ENCODE results near the gene NLK.
"Not testable (repeated sequence)": the region's sequence is repeated elsewhere in the genome, so short reads cannot be mapped to it uniquely, and the experiment has no call there.

The NLK gene

DNA sequence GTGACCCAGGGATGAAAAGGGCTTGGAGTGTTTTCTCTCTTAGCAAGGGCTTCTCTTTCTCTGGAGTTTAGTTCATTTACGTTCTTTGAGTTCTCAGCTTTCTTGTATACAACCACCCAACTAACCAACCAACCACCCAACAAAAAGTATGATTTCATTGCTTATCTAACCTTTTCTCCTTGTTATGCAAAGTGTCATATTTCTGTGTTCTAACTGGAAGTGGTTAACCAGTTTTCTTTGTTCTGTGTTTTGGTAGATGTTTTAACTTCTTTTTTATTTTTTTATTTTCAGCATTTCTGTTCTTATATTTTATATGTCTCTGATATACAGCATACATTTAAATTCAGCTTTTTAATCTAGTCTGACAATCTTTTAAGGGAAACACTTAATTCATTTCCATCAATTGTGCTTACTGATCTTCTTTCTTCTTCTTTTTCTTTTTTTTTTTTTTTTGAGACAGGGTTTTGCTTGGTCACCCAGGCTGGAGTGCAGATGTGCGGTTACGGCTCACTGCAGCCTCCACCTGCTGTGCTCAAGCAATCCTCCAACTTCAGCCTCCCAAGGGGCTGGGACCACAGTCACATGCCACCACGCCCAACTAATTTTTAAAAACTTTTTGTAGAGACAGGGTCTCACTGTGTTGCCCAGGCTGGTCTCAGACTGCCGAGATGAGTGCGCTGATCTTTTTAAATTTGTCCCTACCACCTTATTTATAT lies 29.6 kb downstream of the NLK start:
- TF ChIP-seq, protein P1, sequence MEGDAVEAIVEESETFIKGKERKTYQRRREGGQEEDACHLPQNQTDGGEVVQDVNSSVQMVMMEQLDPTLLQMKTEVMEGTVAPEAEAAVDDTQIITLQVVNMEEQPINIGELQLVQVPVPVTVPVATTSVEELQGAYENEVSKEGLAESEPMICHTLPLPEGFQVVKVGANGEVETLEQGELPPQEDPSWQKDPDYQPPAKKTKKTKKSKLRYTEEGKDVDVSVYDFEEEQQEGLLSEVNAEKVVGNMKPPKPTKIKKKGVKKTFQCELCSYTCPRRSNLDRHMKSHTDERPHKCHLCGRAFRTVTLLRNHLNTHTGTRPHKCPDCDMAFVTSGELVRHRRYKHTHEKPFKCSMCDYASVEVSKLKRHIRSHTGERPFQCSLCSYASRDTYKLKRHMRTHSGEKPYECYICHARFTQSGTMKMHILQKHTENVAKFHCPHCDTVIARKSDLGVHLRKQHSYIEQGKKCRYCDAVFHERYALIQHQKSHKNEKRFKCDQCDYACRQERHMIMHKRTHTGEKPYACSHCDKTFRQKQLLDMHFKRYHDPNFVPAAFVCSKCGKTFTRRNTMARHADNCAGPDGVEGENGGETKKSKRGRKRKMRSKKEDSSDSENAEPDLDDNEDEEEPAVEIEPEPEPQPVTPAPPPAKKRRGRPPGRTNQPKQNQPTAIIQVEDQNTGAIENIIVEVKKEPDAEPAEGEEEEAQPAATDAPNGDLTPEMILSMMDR (conservative IDR thresholded peaks at IDR 0.05; ENCODE audit: low read length): no peak
- no peak overlapping the region for H3K4me3 ChIP-seq (ENCODE audit: low read length)
- no peak for DNase-seq (ENCODE audit: low read depth)

DNA sequence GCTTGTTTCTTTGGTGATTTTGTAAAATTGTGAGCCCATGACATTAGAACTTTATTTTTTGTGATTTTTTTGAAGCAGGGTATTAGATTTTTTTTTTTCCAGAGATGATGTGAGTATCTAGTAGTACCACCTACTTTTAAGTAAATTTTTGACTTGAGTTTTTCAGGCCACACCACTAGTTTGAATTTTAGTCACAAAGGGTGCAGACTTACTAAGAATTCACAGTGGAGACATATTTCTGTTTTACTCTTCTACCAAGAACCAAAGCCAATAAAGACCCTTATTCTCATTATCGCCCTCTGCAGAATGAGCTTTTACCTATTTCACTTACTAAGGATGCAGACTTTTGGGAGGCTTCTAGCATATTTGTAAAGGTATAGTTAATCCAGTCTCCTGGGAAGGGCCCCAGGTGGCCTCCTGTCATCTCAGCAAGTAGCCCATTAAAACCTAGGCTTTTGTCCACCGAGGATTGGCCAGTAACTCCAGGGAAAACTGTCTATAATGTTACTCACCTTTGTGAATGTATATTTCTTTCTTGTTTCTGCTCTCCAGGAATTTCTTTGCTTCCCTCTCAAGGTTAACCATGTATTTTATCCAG lies 30.6 kb downstream of the NLK start:
- TF ChIP-seq, protein P1 (conservative IDR thresholded peaks at IDR 0.05; ENCODE audit: low read length): no peak
- no peak overlapping the region for H3K4me3 ChIP-seq (ENCODE audit: low read length)
- DNase-seq (ENCODE audit: low read depth): no peak

DNA sequence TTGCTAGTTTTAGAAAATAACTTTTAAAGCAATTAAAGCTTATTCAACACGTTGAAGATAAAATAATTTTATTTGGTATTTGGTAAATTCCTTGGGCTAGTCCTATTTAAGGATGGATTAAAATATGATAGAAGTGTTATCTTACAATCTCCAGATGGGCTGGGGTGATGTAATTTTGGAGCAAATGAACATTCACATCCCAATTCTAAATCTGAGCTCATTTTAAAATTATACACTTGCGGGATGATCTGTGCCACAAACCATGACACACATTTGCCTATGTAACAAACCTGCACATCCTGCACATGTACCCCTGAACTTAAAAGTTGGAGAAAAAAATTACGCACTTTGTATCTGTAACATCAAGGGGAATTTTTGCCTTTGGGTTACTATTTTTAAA lies 31.5 kb downstream of the NLK start:
- DNase-seq (ENCODE audit: low read depth): no peak
- TF ChIP-seq, protein P1 (conservative IDR thresholded peaks at IDR 0.05; ENCODE audit: low read length): no peak
- H3K4me3 ChIP-seq (ENCODE audit: low read length): no peak overlapping the region

DNA sequence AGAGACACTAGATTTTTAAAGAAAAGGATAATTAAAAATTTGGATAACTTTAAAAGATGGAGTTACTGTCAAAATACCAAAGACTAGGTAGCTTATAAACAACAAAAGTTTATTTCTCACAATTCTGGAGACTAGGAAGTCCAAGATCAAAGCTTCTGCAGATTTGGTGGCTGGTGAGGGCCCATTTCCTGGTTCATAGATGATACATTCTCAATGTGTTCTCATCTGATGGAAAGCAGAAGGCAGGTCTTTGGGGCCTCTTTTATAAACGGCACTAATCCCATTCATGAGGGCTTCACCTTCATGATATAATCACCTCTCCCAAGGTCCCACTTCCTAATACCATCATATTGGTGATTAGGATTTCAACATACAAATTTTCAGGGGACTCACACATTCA lies 33.7 kb downstream of the NLK start:
- DNase-seq (ENCODE audit: low read depth): no peak
- TF ChIP-seq, protein P1 (conservative IDR thresholded peaks at IDR 0.05; ENCODE audit: low read length): no peak
- no peak overlapping the region for H3K4me3 ChIP-seq (ENCODE audit: low read length)

DNA sequence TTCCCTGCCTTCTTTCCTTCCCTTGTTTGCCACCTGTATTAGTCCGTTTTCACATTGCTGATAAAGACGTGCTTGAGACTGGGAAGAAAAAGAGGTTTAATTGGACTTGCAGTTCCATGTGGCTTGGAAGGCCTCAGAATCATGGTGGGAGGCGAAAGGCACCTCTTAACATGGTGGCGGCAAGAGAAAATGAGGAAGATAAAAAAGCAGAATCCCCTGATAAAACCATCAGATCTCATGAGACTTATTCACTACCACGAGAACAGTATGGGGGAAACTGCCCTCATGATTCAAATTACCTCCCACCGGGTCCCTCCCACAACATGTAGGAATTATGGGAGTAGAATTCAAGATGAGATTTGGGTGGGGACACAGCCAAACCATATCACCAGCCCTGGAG lies 34.7 kb downstream of the NLK start:
- DNase-seq (ENCODE audit: low read depth); H3K4me3 ChIP-seq (ENCODE audit: low read length): not testable (repeated sequence)

DNA sequence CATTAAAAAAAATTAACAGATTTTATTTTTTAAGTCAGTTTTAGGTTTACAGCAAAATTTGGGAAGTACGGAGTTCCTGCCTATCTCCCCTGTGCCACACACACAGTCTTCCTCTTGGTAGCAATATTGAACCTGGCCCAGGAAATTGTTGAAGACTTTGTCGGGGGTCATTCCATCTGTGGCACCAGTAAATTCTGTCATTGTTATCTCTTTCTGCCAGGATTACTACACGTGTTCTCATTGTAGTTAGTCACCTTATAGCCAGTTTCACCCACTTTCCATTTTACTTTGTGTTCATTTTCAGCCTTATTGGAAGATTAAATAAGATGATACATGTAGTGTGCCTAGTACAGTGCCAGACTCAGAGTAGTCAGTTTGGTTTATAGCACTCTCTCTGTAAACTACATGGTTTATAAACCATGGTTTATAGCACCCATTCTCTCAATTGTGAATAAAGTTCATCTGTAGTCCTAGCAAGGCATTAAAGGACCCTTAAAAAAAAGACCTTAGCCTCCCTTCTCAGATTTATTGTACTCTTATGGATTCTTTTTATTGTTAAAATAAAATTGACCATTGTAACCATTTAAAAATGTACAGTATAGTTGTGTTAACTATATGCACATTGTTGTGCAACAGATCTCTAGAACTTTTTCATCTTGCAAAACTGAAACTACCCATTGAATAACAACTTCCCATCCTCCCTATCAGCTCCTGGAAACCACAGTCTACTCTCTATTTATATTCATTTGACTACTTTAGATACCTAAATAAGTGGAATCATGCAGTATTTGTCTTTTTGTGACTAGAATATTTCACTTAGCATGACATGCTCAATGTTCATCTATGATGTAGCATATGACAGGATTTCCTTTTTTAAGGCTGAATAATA lies 36.1 kb downstream of the NLK start:
- no peak overlapping the region for H3K4me3 ChIP-seq (ENCODE audit: low read length)
- no peak for DNase-seq (ENCODE audit: low read depth)
- TF ChIP-seq, protein P1 (conservative IDR thresholded peaks at IDR 0.05; ENCODE audit: low read length): no peak

DNA sequence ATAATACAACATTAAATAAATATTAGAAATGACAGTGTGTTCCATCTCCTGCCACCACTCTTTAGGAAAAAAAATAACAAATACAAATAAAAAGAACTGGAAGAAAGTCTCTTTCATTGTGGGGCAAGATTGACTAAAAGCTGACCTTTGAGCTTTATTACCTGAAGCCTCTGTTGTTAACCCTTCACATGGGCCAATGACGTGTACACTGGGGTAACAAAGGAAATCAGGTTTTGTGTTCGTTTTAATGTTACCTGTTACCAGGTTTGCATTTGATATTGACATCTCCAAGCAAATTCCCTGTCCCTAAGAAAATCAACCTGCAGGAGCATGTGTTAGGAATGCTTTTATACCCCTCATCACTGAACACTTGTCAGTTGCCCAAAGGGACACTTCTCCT lies 39.0 kb downstream of the NLK start:
- no peak for DNase-seq (ENCODE audit: low read depth)
- TF ChIP-seq, protein P1 (conservative IDR thresholded peaks at IDR 0.05; ENCODE audit: low read length): no peak
- H3K4me3 ChIP-seq (ENCODE audit: low read length): no peak overlapping the region
